ENCODE data around the gene LTA4H. TPM values are rescaled to one million over a fixed set of nuclear protein-coding genes. Genes with fewer than 3 reads are reported as not detected.

The LTA4H gene
- 10 to 100 TPM; 66.5 to 94.5 (median 67.4) TPM for total RNA-seq

DNA sequence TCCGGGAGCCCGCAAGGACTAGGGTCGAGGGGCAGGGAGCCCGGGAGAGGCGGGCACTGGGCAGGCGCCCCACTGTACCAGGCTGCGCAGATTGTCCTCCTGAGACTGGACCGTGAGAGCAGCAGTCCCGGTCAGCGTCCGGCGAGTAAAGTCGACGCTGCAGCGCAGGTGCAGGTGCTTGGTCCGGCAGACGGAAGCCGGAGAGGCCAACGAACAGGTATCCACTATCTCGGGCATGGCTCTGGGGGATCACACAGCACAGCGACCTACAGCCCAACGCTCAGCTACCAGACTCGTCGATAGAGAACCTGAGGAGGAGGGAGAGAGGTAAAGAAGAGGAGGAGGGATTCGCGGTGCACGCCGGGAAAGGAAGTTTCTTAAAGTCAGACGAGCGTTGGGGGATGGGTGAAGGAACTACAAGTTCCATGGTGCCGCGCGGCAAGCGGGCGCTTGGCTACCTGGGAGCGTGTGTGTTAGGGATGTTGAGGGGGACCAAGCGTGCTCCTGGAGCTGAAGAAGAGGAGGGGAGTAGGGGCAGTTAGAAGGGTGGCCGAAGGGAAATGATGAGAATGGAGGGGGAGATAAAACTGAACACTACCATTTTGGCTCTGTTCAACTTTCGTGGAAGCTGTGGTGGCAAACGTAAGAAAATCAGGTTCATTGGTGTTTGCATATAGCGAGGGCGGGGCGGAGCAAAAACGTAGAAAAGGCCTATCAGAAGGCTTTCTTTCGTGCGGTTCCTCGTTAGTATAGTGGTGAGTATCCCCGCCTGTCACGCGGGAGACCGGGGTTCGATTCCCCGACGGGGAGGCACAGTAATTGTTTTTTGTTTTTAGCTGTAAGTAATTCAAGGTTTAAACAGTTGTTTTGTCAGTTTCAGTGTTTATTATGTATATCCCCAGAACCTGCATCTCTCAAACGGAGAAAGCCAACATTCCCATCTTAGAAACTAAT is at the start of gene LTA4H:
TSS of gene LTA4H (minus strand) at position 305 of the 954 bp plus-strand sequence. CDS start at position 237, 68 bp downstream.
- peak within 1 kb of the TSS; percentile 80 to 81 for H3K27ac ChIP-seq
- peak; percentile 61 to 75 (median 64) for TF ChIP-seq POLR2AphosphoS5 (IDR thresholded peaks at IDR 0.05)
- TF ChIP-seq, protein P1, sequence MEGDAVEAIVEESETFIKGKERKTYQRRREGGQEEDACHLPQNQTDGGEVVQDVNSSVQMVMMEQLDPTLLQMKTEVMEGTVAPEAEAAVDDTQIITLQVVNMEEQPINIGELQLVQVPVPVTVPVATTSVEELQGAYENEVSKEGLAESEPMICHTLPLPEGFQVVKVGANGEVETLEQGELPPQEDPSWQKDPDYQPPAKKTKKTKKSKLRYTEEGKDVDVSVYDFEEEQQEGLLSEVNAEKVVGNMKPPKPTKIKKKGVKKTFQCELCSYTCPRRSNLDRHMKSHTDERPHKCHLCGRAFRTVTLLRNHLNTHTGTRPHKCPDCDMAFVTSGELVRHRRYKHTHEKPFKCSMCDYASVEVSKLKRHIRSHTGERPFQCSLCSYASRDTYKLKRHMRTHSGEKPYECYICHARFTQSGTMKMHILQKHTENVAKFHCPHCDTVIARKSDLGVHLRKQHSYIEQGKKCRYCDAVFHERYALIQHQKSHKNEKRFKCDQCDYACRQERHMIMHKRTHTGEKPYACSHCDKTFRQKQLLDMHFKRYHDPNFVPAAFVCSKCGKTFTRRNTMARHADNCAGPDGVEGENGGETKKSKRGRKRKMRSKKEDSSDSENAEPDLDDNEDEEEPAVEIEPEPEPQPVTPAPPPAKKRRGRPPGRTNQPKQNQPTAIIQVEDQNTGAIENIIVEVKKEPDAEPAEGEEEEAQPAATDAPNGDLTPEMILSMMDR (IDR thresholded peaks at IDR 0.05), result peak in 2 of 3 donors; percentile 10 to 22
- no peak for TF ChIP-seq POLR2A (IDR thresholded peaks at IDR 0.05)
- H3K27me3 ChIP-seq, result no peaks in the 10 kb centered on the region
- no peaks in the 10 kb centered on the region for H3K4me1 ChIP-seq
- intact Hi-C loops (cut with DNase I; ENCODE audit: low total_unique reads), result loop anchor here (2.0 kb wide), 1 partner anchor 39 kb away; the partner anchor contains the start of gene HAL
- peak; percentile 94 to 97 for DNase-seq (ENCODE audit: low spot score in 2 of 2)
- H3K36me3 ChIP-seq, result no peaks in the 10 kb centered on the region
- peak within 1 kb of the TSS; percentile 68 to 85 (median 84) for H3K4me3 ChIP-seq
- H3K9me3 ChIP-seq, result no peaks in the 10 kb centered on the region

DNA sequence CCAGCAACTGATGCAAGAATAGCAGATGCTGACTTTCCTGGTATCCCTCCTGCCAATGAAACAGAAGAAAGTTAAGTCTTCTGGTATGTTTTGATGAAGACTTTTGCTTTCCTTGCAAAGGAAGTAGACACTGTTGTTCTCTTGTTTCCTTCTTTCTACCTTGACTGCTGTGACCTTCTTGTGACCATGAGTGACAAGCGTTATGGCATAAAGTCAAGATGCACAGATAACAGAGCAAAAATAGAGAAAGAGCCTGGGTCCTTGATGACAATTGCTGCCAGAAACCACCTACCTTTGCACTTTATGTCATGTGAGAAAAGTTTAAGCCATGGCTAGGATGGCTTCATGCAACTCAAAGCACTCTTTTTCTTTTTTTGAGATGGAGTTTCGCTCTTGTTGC is 49.2 kb upstream of the LTA4H start:
- DNase-seq (ENCODE audit: low spot score in 2 of 2), result no peak
- no peaks in the 10 kb centered on the region for H3K27me3 ChIP-seq
- TF ChIP-seq POLR2AphosphoS5 (IDR thresholded peaks at IDR 0.05) (no peak), POLR2A (IDR thresholded peaks at IDR 0.05) (no peak)
- TF ChIP-seq, protein P1 (IDR thresholded peaks at IDR 0.05), result no peak
- no peak overlapping the region for H3K4me3 ChIP-seq
- H3K27ac ChIP-seq, result no peak overlapping the region
- H3K9me3 ChIP-seq, result peaks cover 0 to 3% of the 10 kb centered on the region in 2 donors
- no peaks in the 10 kb centered on the region for H3K4me1 ChIP-seq
- intact Hi-C loops (cut with DNase I; ENCODE audit: low total_unique reads), result no loop called here
- no peaks in the 10 kb centered on the region for H3K36me3 ChIP-seq

DNA sequence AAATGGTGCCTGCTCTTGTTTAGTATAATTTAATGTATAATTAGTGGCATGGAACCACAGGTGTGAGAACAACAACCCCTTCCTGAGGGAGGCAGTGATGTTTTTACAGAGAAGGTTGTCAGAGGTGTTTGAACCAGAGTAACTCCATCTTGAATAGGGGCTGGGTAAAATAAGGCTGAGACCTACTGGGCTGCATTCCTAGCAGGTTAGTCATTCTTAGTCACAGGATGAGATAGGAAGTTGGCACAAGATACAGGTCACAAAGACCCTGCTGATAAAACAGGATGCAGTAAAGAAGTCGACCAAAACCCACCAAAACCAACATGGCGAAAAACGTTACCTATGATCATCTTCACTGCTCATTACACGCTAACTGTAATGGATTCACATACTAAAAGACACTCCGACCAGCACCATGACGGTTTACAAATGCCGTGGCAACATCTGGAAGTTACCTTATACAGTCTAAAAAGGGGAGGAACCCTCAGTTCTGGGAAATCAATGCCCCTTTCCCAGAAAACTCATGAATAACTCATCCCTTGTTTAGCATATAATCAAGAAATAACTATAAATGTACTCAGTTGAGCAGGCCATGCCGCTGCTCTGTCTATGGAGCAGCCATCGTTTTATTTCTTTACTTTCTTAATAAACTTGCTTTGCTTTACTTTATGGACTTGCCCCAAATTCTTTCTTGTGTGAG is 47.8 kb upstream of the LTA4H start:
- TF ChIP-seq, protein P1 (IDR thresholded peaks at IDR 0.05), result no peak
- TF ChIP-seq POLR2A (IDR thresholded peaks at IDR 0.05), result no peak
- no peak for TF ChIP-seq POLR2AphosphoS5 (IDR thresholded peaks at IDR 0.05)
- H3K4me3 ChIP-seq, result no peak overlapping the region
- no peak for DNase-seq (ENCODE audit: low spot score in 2 of 2)
- H3K9me3 ChIP-seq, result peaks cover 0 to 3% of the 10 kb centered on the region in 2 donors
- no peaks in the 10 kb centered on the region for H3K36me3 ChIP-seq
- H3K27me3 ChIP-seq, result no peaks in the 10 kb centered on the region
- no peaks in the 10 kb centered on the region for H3K4me1 ChIP-seq
- intact Hi-C loops (cut with DNase I; ENCODE audit: low total_unique reads), result no loop called here
- H3K27ac ChIP-seq, result no peak overlapping the region

DNA sequence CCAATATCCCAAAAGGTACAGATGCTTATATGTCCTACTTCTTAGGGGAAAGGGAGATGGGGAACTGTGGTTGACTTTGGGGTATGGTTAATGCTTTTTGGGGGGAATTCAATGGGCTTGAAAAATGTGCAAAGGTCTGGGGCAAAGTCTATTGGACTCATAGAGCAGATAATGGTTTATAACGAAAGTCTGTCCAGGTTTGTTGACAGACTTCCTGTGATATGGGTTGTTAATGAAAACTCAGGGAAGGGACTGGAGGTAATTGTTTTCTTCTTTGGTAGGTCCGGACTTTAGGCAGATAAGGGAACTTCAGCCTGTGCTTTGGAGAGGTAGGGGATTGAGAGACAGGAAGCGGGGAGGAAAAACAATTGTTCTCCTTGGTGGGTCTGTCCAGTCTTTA is 46.2 kb upstream of the LTA4H start:
- H3K4me3 ChIP-seq, result no peak overlapping the region
- H3K27ac ChIP-seq, result no peak overlapping the region
- no peak for DNase-seq (ENCODE audit: low spot score in 2 of 2)
- TF ChIP-seq, protein P1 (IDR thresholded peaks at IDR 0.05), result no peak
- TF ChIP-seq POLR2A (IDR thresholded peaks at IDR 0.05), result no peak
- no peak for TF ChIP-seq POLR2AphosphoS5 (IDR thresholded peaks at IDR 0.05)
- no peaks in the 10 kb centered on the region for H3K36me3 ChIP-seq
- intact Hi-C loops (cut with DNase I; ENCODE audit: low total_unique reads), result no loop called here
- no peaks in the 10 kb centered on the region for H3K9me3 ChIP-seq
- H3K4me1 ChIP-seq, result no peaks in the 10 kb centered on the region
- no peaks in the 10 kb centered on the region for H3K27me3 ChIP-seq
